AG04450 (cell line): ENCODE data around the gene KCP. TPM values are rescaled to one million over a fixed set of nuclear protein-coding genes. Genes with fewer than 3 reads are reported as not detected.

ENCODE experiments used
- CTCF ChIA-PET: fragments of 300-600, 350-600 bp; formaldehyde crosslinking; extraction: SDS; loops from one replicate; lab custom pipeline; 2022; ENCODE audit warnings: antibody characterized with exemption, inconsistent platforms; lab: Charles Lee
- POLR2A ChIA-PET: fragments of 350-600 bp; formaldehyde crosslinking; extraction: SDS; loops from one replicate; lab custom pipeline; 2021; ENCODE audit warnings: antibody characterized with exemption, inconsistent platforms; lab: Yijun Ruan, JAX
- DNase-seq: peaks from one replicate; pipeline ENCODE4 v3.0.0-alpha.2; 2011; ENCODE audit warnings: low read depth, low spot score
- H3K27ac ChIP-seq: one replicate; pipeline ENCODE4 v1.5.1; 2012; ENCODE audit warnings: low read depth, low read length, control low read depth
- H3K27me3 ChIP-seq: one replicate; pipeline ENCODE4 v1.6.0; 2012; ENCODE audit warnings: low read length; ENCODE audit not compliant: control insufficient read depth, insufficient read depth
- H3K4me3 ChIP-seq: 2 replicates; pipeline ENCODE4 v1.5.1; 2011; ENCODE audit warnings: mild to moderate bottlenecking, low read depth, low read length, control low read depth
- H3K9me3 ChIP-seq: 2 replicates; pipeline ENCODE4 v1.5.1; 2012; ENCODE audit warnings: low read length; ENCODE audit not compliant: control insufficient read depth, insufficient read depth
- CTCF ChIP-seq: IDR thresholded peaks from 2 replicates; pipeline ENCODE4 v1.5.1; 2011; ENCODE audit warnings: low read depth, low read length, control low read depth, inconsistent platforms
- polyA plus RNA-seq: library from polyadenylated mRNA; depleted of rRNA; stranded (reverse); fragments of >200 nt; gene quantifications from 2 replicates; pipeline ENCODE4 v1.2.3, GENCODE V29; 2011

Gene KCP
- polyA plus RNA-seq, 1 experiment, result 0.04 TPM

GRCh38 chr7:128892521-128893250, 17.8 kb downstream of the KCP start:
- no peak overlapping the region for H3K27ac ChIP-seq

GRCh38 chr7:128891942-128892269, 18.6 kb downstream of the KCP start:
- TF ChIP-seq CTCF, result no peak
- no peak for DNase-seq
- ChIA-PET POLR2A (no interaction called here), CTCF (interaction anchor here (1.4 kb wide), 1 partner anchor 9 kb away, joined by 5 read pairs; no protein-coding TSS in a partner anchor)
- peaks cover 3% of the 10 kb centered on the region; the same call in 1 of the 2 replicates for H3K9me3 ChIP-seq
- no peak overlapping the region for H3K4me3 ChIP-seq
- no peak overlapping the region for H3K27ac ChIP-seq
- peaks cover 6% of the 10 kb centered on the region for H3K27me3 ChIP-seq

More at GRCh38 chr7:128892521-128893250, 17.8 kb downstream of the KCP start:
- ChIA-PET POLR2A (no interaction called here), CTCF (interaction anchor here (1.4 kb wide), 1 partner anchor 9 kb away, joined by 5 read pairs; no protein-coding TSS in a partner anchor)
- TF ChIP-seq CTCF, result no peak
- Histone ChIP-seq H3K9me3 (peaks cover 3% of the 10 kb centered on the region; the same call in 1 of the 2 replicates), H3K27me3 (peaks cover 6% of the 10 kb centered on the region), H3K4me3 (no peak overlapping the region)
- no peak for DNase-seq

- POLR2A ChIA-PET, result no interaction called here
These were observed 19.2 kb downstream of the KCP start for GRCh38 chr7:128891110-128891941.

GRCh38 chr7:128890306-128891109, 20.0 kb downstream of the KCP start:
- no peak for TF ChIP-seq CTCF
- H3K4me3 ChIP-seq, result no peak overlapping the region
- H3K9me3 ChIP-seq, result peaks cover 3% of the 10 kb centered on the region; the same call in 1 of the 2 replicates
- no peak for DNase-seq
- ChIA-PET CTCF (no interaction called here), POLR2A (no interaction called here)
- H3K27me3 ChIP-seq, result peaks cover 6% of the 10 kb centered on the region
- H3K27ac ChIP-seq, result no peak overlapping the region

More at GRCh38 chr7:128891110-128891941, 19.2 kb downstream of the KCP start:
- Histone ChIP-seq H3K9me3 (peaks cover 3% of the 10 kb centered on the region; the same call in 1 of the 2 replicates), H3K27ac (no peak overlapping the region), H3K27me3 (peaks cover 6% of the 10 kb centered on the region), H3K4me3 (no peak overlapping the region)
- CTCF ChIA-PET, result interaction anchor here (1.4 kb wide), 1 partner anchor 8 kb away, joined by 5 read pairs; no protein-coding TSS in a partner anchor
- TF ChIP-seq CTCF, result no peak
- DNase-seq, result no peak
